GM19043 (cell line): ENCODE results near the gene WDR5B.

ENCODE experiments used
- ATAC-seq: cut with Tn5 transposase; IDR thresholded peaks from one replicate; pipeline ENCODE4 v1.9.1; 2021; ENCODE audit warnings: low read depth; ENCODE audit not compliant: unreplicated experiment

The WDR5B gene

GRCh38 chr3:122410111-122410510, 5.8 kb downstream of the WDR5B start:
- ATAC-seq: no peak

- ATAC-seq: no peak
These were observed 6.4 kb downstream of the WDR5B start for GRCh38 chr3:122409446-122409845.

- ATAC-seq: no peak
These were observed 7.9 kb downstream of the WDR5B start for GRCh38 chr3:122407946-122408345.

GRCh38 chr3:122406198-122406597, 9.7 kb downstream of the WDR5B start:
- ATAC-seq: no peak

GRCh38 chr3:122405015-122405414, 10.8 kb downstream of the WDR5B start:
- ATAC-seq: no peak

GRCh38 chr3:122403489-122403888, 12.4 kb downstream of the WDR5B start:
- no peak for ATAC-seq

- no peak for ATAC-seq
These were observed 16.9 kb downstream of the WDR5B start for GRCh38 chr3:122398920-122399319.

- ATAC-seq: no peak
These were observed 18.7 kb downstream of the WDR5B start for GRCh38 chr3:122397201-122397600.

- no peak for ATAC-seq
These were observed 19.4 kb downstream of the WDR5B start for GRCh38 chr3:122396511-122396910.

GRCh38 chr3:122395582-122395981, 20.3 kb downstream of the WDR5B start:
- no peak for ATAC-seq

GRCh38 chr3:122394173-122394572, 21.7 kb downstream of the WDR5B start:
- no peak for ATAC-seq

GRCh38 chr3:122392868-122393844, 22.7 kb downstream of the WDR5B start:
- no peak for ATAC-seq

GRCh38 chr3:122391681-122392446, 24.0 kb downstream of the WDR5B start:
- no peak for ATAC-seq

GRCh38 chr3:122390665-122391064, 25.2 kb downstream of the WDR5B start:
- no peak for ATAC-seq

GRCh38 chr3:122389892-122390291, 26.0 kb downstream of the WDR5B start:
- no peak for ATAC-seq

GRCh38 chr3:122389197-122389596, 26.7 kb downstream of the WDR5B start:
- ATAC-seq: no peak

- ATAC-seq: no peak
These were observed 28.2 kb downstream of the WDR5B start for GRCh38 chr3:122387709-122388108.

GRCh38 chr3:122383771-122384697, 31.8 kb downstream of the WDR5B start, which contains the start of gene FAM162A:
Gene FAM162A (plus strand): TSS chr3:122384182. CDS start chr3:122384266, 84 bp downstream.
- peak; percentile 88 for ATAC-seq

- peak; percentile 39 for ATAC-seq
These were observed 32.8 kb downstream of the WDR5B start, which contains the start of gene MIX23 for GRCh38 chr3:122382888-122383666. Gene MIX23 (minus strand): TSS chr3:122383231. CDS start chr3:122383224, 7 bp downstream.
